Stimulated activated effector memory CD8-positive, alpha-beta T cell treated with anti-CD3 and anti-CD28 coated beads, Interleukin-12 subunit alpha, Interleukin-12 subunit beta, amount 100 ng/mL, for 72 hours (primary cell): ENCODE data around the gene SLC22A14.
A peak's percentile ranks its signal among the peaks of the same experiment; 100 is the strongest.
"Not testable (repeated sequence)": the region's sequence is repeated elsewhere in the genome, so short reads cannot be mapped to it uniquely, and the experiment has no call there.

Experiments
- ATAC-seq: fragments of 150-1000 bp; cut with Tn5 transposase; 2 replicates; pipeline ENCODE4 v1.10.0; 2021
- DNase-seq, 2 donors: peaks; one replicate each; pipeline ENCODE4 v3.0.0; 2021 to 2022; ENCODE audit warnings: low spot score in 2 of 2
- H3K27ac Mint-ChIP-seq: one replicate; pipeline ENCODE4 v1.8.0; 2022; ENCODE audit warnings: mild to moderate bottlenecking, mixed read lengths
- H3K36me3 Mint-ChIP-seq: one replicate; pipeline ENCODE4 v1.8.0; 2022; ENCODE audit warnings: mild to moderate bottlenecking, mixed read lengths
- H3K4me1 Mint-ChIP-seq: one replicate; pipeline ENCODE4 v1.8.0; 2022; ENCODE audit warnings: mixed read lengths
- H3K4me3 Mint-ChIP-seq: one replicate; pipeline ENCODE4 v1.8.0; 2022; ENCODE audit warnings: mild to moderate bottlenecking, mixed read lengths
- H3K9me3 Mint-ChIP-seq: one replicate; pipeline ENCODE4 v1.8.0; 2022; ENCODE audit warnings: mixed read lengths

SLC22A14 gene

GRCh38 chr3:38315488-38316230 lies 33.6 kb downstream of the SLC22A14 start:
- H3K27ac Mint-ChIP-seq, result no peak overlapping the region
- ATAC-seq, result no peak
- no peaks in the 10 kb centered on the region for H3K9me3 Mint-ChIP-seq
- no peak overlapping the region for H3K4me3 Mint-ChIP-seq
- no peak for DNase-seq
- no peaks in the 10 kb centered on the region for H3K36me3 Mint-ChIP-seq
- no peaks in the 10 kb centered on the region for H3K4me1 Mint-ChIP-seq

- Mint-ChIP-seq H3K36me3 (no peaks in the 10 kb centered on the region), H3K4me1 (no peaks in the 10 kb centered on the region), H3K9me3 (no peaks in the 10 kb centered on the region), H3K4me3 (no peak overlapping the region), H3K27ac (no peak overlapping the region)
- no peak for ATAC-seq
- DNase-seq, result no peak
Measured at GRCh38 chr3:38316356-38317191, 34.5 kb downstream of the SLC22A14 start.

- Mint-ChIP-seq H3K36me3 (no peaks in the 10 kb centered on the region), H3K9me3 (no peaks in the 10 kb centered on the region), H3K27ac (no peak overlapping the region), H3K4me3 (no peak overlapping the region), H3K4me1 (no peaks in the 10 kb centered on the region)
- ATAC-seq (no peak), DNase-seq (no peak)
Measured at GRCh38 chr3:38317192-38317759, 35.2 kb downstream of the SLC22A14 start.

- H3K36me3 Mint-ChIP-seq, result no peaks in the 10 kb centered on the region
- H3K4me1 Mint-ChIP-seq, result no peaks in the 10 kb centered on the region
- no peak for DNase-seq
- no peak for ATAC-seq
- H3K4me3 Mint-ChIP-seq, result no peak overlapping the region
- no peaks in the 10 kb centered on the region for H3K9me3 Mint-ChIP-seq
- no peak overlapping the region for H3K27ac Mint-ChIP-seq
Measured at GRCh38 chr3:38318766-38319671, 36.9 kb downstream of the SLC22A14 start.

- not testable (repeated sequence) for H3K9me3 Mint-ChIP-seq, H3K4me3 Mint-ChIP-seq, DNase-seq, H3K36me3 Mint-ChIP-seq, H3K27ac Mint-ChIP-seq, H3K4me1 Mint-ChIP-seq, ATAC-seq
Measured at GRCh38 chr3:38320638-38321037, 38.5 kb downstream of the SLC22A14 start.

- no peak overlapping the region for H3K27ac Mint-ChIP-seq
- no peaks in the 10 kb centered on the region for H3K4me1 Mint-ChIP-seq
- H3K4me3 Mint-ChIP-seq, result no peak overlapping the region
- no peak for DNase-seq
- H3K9me3 Mint-ChIP-seq, result no peaks in the 10 kb centered on the region
- no peaks in the 10 kb centered on the region for H3K36me3 Mint-ChIP-seq
- ATAC-seq, result no peak
Measured at GRCh38 chr3:38323060-38323459, 41.0 kb downstream of the SLC22A14 start.

DNA sequence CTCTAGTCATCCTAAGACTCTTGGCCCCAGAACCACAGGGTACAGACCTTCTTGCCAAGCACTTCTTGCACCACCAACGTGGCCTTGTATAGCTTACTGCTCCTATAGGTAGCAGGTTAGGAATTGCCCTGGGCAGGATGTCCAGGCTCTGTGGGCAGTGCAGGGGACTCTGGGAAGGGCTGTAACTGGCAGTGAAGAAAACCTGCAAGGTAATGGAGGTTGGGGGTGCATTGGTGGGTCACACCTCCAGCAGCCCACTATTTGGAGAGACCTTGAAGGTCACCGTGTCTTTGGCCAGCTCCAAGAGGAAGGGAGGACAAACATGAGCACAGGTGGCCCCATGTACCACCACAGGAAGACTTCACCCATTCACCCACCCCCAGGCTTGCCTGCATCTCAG lies 43.2 kb downstream of the SLC22A14 start:
- no peaks in the 10 kb centered on the region for H3K4me1 Mint-ChIP-seq
- no peak overlapping the region for H3K4me3 Mint-ChIP-seq
- H3K36me3 Mint-ChIP-seq, result no peaks in the 10 kb centered on the region
- DNase-seq, result no peak
- H3K27ac Mint-ChIP-seq, result no peak overlapping the region
- H3K9me3 Mint-ChIP-seq, result no peaks in the 10 kb centered on the region
- ATAC-seq, result no peak

- peak in 1 of 2 donors; percentile 51 for DNase-seq
- Mint-ChIP-seq H3K9me3 (no peaks in the 10 kb centered on the region), H3K27ac (no peak overlapping the region), H3K4me3 (no peak overlapping the region), H3K4me1 (no peaks in the 10 kb centered on the region), H3K36me3 (no peaks in the 10 kb centered on the region)
- peak; percentile 94 for ATAC-seq
Measured at GRCh38 chr3:38327335-38328009, 45.4 kb downstream of the SLC22A14 start.

DNA sequence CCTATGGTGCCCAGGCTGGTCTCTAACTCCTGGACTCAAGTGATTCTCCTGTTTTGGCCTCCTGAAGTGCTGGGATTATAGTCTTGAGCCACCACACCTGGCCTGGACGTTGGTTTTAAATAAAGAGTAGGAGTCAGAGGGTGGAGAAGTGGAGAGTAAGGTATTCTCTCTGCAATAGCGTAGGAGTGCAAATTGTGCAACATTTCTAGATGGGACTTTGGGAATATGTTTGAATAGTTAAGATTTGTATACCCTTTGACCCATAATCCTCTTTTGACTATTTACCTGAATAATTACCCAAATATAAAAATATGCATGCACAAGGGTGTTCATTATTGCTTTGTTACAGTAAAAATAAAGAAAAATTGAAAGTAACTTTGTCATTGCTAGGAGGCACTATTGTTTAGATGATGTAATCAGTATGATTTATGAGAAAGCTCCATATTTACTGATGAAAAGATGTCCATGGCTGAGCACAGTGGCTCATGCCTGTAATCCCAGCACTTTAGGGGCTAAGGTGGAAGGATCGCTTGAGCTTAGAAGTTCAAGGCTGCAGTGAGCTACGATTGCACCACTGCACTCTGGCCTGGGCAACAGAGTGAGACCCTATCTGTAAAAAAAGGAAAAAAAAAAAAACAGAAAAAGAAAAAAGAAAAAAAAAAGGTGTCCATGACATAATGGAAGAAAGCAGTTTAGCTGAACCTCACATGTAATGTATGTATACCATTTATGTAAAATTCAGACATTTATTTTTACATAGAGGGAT lies 49.3 kb downstream of the SLC22A14 start:
- Mint-ChIP-seq H3K9me3 (no peaks in the 10 kb centered on the region), H3K27ac (no peak overlapping the region), H3K36me3 (no peaks in the 10 kb centered on the region), H3K4me1 (peaks cover 6% of the 10 kb centered on the region), H3K4me3 (no peak overlapping the region)
- ATAC-seq (no peak), DNase-seq (no peak)

DNA sequence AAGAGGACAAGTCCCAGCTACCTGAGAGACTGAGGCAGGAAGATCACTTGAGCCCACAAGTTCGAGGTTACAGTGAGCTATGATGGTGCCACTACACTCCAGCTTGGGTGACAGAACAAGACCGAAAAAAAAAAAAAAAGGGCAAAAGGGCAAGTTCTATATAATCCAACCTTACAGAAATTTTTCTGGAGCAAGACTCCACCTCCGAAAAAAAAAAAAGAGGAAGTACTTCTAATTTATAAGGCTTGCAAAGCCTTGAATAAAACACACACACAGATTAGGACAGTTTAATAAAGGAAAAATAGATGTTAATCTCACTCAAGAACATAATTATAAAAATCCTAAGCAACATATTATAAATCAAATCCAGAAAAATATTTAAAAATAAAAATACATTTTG lies 50.1 kb downstream of the SLC22A14 start:
- no peaks in the 10 kb centered on the region for H3K36me3 Mint-ChIP-seq
- H3K9me3 Mint-ChIP-seq, result no peaks in the 10 kb centered on the region
- no peak overlapping the region for H3K27ac Mint-ChIP-seq
- peaks cover 6% of the 10 kb centered on the region for H3K4me1 Mint-ChIP-seq
- no peak overlapping the region for H3K4me3 Mint-ChIP-seq
- DNase-seq (no peak), ATAC-seq (no peak)

GRCh38 chr3:38334142-38335055 lies 52.3 kb downstream of the SLC22A14 start:
- no peak overlapping the region for H3K27ac Mint-ChIP-seq
- ATAC-seq (peak; percentile 66), DNase-seq (no peak)
- H3K4me1 Mint-ChIP-seq, result peaks cover 6% of the 10 kb centered on the region
- no peak overlapping the region for H3K4me3 Mint-ChIP-seq
- H3K9me3 Mint-ChIP-seq, result no peaks in the 10 kb centered on the region
- H3K36me3 Mint-ChIP-seq, result no peaks in the 10 kb centered on the region

DNA sequence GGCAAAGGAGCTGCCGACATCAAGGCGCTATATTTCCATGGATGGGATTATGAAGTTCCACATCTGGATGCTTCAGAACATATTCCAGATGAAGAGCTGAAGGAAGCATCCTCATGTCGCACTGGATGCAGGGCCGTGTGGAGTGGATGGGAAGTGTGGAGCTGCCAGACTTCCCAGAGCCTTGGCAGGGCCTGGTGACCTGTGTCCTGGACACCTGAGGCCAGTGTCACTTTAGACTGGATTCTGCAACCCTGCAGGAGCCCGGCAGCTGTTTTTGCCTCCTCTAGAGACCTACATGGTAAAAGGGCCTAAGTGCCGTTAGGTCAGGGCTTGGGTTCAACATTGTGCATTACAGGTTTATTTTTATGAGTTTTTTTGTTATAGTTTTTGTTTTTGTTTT lies 53.2 kb downstream of the SLC22A14 start:
- Mint-ChIP-seq H3K9me3 (no peaks in the 10 kb centered on the region), H3K4me1 (peaks cover 6% of the 10 kb centered on the region), H3K4me3 (no peak overlapping the region), H3K27ac (no peak overlapping the region), H3K36me3 (no peaks in the 10 kb centered on the region)
- DNase-seq, result no peak
- no peak for ATAC-seq

GRCh38 chr3:38337703-38338102 lies 55.6 kb downstream of the SLC22A14 start:
- H3K27ac Mint-ChIP-seq, result no peak overlapping the region

More at GRCh38 chr3:38337703-38338102, 55.6 kb downstream of the SLC22A14 start:
- DNase-seq (no peak), ATAC-seq (no peak)
- H3K4me1 Mint-ChIP-seq, result peaks cover 6% of the 10 kb centered on the region
- no peaks in the 10 kb centered on the region for H3K9me3 Mint-ChIP-seq
- H3K36me3 Mint-ChIP-seq, result no peaks in the 10 kb centered on the region
- H3K4me3 Mint-ChIP-seq, result no peak overlapping the region
